ENCODE data around the gene CST4.
"Not testable (repeated sequence)": the region's sequence is repeated elsewhere in the genome, so short reads cannot be mapped to it uniquely, and the experiment has no call there.

The CST4 gene

DNA sequence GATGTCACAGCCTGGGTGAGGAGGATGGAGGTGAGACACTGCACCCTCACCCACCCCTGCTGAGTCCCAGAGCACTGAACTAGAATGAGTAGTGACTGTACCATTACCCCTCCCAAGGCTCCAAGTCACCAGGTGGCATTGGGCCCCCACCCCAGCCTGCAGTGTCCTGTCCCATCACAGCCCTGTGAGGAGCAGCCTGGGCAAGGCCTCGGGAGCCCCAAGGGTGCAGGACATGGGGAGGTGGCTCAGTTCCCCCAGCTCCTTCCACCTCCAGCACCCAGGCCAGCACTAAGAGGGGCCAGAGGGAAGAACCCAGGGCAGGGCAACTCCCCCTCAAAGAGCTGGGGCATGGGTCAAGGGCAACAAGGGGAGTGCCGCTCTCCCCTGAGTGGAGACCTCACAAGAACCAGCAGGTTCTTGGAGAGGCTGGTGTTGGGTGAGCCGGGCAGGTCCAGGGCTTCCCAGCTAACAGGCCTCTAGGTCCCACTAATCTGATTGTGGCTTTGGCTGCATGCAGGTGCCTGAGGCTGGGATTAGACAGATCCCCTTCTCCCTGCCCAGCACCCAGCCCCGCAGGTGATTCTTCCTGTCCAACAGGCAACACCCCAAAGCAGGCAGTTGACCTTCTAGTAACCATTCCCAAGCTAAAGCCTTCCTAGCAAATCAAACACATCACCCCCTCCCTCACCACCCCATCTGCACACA, 2.6 kb downstream of the CST4 start:
- DNase-seq = no peak

DNA sequence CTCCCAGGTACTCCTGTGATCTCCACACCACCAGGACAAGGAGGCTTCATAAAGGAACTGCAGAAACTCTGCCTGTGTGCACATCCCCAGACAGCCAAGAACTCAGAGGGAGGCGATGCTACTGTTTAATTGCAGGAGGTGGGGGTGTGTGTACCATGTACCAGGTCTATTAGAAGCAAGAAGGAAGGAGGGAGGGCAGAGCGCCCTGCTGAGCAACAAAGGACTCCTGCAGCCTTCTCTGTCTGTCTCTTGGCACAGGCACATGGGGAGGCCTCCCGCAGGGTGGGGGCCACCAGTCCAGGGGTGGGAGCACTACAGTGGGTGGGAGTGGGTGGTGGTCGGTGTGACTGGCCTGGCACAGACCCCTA, 3.3 kb downstream of the CST4 start:
- not testable (repeated sequence) for DNase-seq

DNA sequence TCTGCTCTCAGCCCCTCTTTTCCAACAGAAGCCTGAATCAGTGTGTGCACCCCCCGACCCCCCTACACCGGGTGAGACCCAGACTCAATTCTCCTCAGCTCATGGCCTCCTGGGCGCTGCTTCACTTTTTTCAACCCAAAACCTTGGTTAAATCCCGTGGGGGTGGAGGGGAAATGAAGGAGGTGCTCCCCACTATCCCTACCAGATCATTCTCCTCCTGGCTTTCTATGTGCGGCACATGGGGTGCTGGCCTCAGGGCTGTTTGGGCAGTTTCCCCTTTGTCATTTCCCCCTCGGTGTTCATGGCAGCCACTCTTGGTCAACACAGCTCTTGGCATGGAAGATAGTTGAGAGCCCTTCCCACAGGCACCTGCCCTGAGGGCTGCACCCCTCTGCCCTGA, 4.6 kb downstream of the CST4 start:
- no peak for DNase-seq

DNA sequence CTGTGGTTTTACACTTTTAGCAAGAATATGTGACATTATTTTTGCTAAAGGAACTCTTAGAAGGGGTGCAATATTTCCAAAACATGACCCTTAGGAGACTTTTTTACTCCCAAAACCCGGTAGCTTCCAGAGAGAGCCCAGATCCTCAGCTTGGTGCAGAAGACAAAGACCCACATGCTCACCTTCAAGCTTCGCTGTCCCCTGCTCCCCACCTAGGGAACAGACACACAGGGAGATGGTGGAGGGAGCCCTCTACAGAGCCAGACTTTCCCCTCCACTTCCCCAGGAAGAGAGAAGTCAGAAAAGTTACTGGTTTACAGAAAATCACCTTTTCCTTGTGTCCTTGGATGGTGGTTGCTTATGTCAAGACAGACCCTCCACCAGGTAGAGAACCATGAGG, 5.0 kb downstream of the CST4 start:
- no peak for DNase-seq

DNA sequence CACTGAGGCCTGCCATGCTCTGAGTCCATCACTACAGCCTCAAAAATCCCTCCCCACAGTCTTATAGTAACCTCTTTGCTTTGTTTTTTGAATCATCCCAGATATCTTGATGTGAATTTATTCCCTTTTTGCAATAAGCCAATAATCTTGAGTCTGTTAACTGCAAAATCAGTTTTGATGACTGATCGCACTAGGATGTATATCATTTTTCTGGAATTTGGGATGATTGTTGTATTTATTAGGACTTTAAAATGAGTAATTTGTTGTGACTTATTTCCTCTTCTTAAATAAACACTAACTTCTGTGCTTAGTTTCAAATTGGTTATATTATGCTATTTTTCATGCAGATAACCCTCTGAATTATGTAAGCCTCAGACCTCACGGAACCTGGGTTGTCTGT, 5.6 kb downstream of the CST4 start:
- DNase-seq = no peak

DNA sequence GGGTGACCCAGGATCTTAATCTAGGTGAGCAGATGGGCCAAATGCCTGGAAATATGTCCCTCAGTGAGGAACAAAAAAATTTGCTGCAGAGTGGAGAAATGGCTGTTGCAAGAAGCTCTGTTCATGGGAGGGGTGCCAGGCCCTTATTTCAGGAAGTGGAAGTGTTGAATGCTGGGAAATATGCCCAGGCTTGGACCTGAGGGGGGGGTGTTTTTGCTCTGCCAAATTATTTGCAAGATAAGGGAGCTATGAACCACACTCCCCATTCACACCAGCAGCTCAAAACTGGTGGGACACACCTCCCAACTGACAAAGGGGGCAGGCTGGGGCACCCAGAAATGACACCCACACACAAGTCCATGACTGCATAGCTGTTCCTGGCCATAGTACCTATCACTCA, 8.7 kb downstream of the CST4 start:
- no peak for DNase-seq

DNA sequence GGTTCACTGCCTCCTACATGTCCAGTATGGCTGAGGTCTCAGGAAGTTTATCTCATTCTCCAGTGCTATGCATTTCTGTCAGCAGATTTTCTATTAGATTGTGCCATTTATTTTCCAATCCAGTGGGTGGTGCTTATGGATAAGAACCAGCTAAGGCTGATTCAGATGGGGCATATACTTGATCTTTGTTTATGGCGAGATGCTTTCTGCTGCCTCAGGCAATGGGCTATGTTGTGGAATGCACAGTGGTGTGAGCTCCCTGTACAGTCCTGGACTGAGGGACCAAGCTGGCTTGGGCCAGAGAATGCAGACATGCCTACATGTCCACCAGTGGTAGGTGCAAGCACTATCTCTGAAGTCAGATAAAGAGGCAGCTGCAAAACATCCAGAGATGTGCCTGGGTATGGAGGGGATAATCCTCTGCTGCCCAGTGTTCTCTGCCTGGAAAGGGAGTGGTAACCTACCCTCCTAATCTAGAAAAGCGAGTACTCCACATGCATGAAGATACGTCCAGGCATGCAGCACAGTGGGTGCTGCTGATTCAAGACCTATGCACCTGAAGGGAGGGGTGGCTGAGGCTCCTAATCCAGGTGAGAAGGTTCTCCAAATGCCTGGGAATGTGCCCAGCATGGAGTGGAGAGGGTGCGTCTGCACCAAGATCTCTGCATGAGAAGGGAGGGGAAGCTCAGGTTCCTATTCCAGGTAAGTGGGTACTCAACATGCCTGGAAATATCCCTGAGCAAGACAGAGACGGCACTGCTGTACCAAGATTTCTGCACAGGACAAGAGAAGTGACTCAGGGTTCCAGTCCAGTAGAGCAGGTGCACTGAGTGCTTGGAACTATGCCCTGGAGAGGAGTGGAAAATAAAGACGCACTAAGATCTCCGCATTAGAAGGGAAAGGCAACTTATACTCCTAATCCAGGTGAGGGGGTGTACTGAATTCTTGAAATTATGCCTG, 9.4 kb downstream of the CST4 start:
- no peak for DNase-seq

DNA sequence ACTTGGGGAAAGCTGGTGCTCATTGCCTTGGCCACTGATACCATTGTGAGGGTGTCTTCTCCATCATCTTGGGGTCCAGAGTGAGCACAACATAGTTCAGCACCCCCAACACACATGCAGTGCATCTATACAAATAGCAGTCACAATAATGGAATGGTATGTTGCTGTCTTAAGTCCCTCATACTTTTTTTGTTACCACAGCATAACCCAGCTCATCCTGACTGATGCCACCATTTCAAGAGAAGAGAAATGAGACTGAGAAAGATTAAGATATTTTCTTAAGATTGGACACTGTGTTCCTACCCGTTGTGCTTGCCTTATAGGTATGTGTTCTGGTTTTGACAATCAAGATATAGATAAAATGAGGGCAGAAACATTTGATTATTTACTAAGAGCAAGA, 15.6 kb downstream of the CST4 start:
- DNase-seq = no peak

DNA sequence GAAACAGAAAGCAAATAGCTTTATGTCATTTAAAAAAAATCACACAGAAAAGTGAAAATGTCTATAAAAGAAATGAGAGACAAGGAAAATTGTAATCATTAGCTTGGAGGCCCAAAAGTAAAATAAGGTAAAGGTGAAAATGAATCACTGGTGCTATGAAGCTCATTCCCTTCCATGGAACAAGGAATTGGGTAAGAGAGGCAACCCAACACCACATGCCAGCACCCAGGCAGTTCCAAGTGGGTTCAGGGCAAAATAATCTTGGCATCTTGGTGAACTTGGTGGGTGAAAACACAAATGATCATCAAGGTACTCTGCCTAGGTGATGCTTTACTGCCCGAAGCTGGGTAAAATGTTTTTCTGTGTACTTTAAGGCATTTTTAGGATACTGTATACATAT, 16.7 kb downstream of the CST4 start:
- no peak for DNase-seq

DNA sequence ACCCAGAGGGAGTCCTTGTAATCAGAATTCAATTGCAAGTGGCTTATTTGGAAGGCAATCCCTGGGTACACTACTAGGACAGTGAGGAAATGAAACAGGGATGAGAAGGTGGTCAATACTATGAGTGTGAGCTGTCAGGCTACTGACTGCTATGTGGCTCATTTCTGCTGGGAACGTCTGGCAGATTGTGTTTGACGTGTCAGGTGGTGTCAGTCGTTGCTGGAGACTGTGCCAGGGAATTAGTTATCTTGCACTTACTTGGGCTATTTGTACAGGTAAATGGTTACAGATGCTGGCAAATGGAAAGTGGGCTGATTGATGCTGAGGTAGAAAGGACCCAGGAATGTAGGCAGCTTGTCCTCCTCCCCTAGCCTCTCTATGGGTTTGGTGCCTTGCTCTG, 17.4 kb downstream of the CST4 start:
- DNase-seq = no peak

DNA sequence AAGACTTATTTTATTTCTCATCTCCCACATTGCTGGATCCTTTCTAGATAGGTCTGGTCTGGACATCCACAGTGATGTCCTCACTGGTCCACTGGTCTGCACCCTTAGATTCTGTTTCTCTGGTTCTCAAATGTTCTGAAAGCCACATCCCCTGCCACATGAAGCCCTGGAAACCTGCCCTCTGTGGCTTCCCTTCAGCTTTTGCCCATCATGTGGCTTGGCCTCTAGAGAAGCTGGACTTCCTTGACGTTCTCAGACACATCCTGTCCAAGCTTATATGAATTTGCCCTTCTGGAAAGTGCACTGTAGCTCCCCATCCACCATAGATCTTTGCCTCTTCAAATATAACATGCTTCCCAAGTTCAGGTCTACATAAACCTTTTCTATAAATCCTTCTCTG, 18.5 kb downstream of the CST4 start:
- no peak for DNase-seq

DNA sequence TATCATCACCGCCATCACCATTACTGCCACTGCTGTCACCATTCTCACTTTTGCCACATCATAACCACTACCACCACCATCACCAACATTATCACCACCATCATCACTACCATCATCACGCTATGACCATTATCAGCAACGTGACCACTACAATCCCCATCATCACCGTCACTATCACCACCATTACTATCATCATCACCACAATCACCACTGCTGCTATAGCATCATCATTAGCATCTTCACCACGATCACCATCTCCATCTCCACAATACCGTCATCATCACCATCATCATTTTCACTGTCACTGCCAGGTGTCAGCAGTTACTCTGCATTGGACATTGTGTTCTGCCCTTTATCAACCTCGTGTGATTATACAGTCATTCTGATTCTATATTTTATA, 19.0 kb downstream of the CST4 start:
- no peak for DNase-seq

DNA sequence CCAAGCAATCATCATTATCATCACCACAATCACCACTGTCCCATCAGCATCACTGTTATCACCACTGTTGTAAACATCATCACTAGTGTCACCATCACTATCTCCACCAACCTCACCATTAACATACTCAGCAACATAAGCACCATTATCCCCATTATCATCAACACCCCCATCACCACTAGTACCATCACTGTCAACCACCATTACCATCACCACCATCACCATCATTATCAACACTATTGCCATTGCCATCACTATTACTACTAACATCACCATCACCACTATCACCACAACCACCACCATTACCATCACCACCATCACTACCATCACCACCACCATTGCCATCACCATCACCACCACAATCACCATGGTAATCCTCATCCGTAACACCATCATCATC, 19.5 kb downstream of the CST4 start:
- no peak for DNase-seq

DNA sequence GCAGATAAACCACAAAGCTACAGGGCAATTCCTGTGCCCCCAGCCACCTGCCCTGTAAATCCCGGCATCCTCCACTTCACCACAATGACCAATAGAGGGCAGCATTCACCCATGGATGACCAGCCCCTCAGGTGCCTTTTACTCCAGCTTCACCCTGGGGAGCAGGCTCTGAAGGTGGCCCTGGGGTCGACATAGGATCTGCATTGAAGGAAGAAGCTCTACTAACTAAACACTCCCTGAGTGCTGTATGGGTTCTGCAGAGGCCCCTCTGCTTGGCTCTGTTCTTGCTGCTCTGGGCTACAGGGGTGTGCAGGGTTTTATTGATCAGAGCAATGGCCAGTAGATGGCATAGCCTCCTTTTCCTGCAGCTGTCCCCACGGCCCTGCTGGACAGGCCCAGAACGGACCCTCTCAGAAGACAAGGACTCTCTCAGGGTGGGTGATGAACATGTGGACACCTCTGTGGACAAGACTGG, 20.3 kb downstream of the CST4 start:
- DNase-seq = no peak

DNA sequence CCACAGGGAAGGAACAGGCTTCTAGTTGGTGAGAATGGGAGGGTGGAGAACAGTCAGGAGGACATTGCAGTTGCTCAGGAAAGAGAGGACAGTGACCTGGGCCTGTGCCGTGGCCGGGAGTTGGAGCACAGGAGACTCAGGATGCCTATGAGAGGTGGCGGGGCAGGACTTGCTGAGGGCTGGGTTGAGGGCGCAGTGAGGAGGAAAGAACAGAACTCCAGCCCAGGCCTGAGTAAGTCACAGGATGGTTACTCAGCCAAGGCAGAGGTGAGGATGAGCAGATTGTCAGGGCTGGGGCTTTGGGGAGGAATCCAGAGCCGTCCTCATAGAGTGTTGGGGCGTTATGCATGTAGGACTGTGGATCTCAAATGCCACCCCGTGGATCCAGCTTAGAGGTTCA, 21.2 kb downstream of the CST4 start:
- no peak for DNase-seq

DNA sequence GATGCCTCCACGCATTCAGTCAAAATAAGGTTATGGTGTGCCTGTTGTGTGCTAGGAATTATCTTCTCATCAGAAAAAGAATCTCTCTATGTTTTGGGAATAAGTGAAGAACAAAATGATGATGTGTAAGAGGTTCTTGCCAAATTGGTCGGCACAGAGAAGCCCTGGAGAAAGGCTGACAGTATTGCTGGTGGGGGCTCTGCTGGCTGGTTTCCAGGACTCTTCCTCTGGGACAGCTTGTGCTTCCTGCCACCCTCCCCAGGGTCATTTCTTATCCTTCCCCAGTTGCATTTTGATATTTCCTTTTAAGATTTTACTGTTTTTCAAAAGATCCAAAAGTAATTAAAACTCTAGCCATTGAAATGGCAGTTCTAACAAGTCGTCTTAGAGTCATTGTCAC, 22.1 kb downstream of the CST4 start:
- DNase-seq = no peak

DNA sequence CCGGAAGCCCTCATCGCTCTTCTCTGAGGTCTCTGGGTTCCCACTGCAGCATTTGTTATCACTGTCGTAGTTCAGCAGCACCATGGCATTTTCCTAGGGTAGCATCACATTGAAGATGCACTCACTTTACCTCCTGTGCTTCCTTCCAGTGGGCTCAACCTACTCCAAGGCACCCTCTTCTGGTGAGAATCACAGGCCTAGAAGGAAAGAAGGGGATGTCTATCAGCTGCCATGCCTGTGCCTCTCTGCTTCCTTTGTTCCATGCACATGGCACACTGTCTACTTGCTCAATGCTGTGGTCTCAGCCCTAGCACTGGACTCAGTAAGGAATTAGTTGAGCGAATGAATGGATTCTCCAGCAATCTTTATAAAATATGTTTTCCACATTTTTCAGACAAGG, 22.6 kb downstream of the CST4 start:
- DNase-seq = no peak

DNA sequence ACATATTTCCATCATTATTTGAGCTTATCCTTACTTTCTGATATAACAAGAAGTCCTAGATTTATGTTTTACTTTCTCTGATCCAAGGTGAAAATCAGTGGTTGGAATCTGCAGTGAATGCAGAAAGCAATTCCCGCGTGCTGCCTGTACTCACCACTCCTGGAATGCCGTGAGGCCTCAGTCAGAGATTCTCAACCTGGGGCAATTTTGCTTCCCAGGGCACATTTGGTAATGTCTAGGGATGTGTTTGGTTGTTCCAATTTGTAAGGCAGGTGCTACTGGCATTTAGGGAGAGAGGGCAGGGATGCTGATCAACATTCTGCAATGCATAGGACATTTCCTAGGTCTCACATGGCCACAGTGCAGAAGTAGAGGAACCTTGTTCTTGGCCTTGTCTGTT, 23.9 kb downstream of the CST4 start:
- DNase-seq = no peak

DNA sequence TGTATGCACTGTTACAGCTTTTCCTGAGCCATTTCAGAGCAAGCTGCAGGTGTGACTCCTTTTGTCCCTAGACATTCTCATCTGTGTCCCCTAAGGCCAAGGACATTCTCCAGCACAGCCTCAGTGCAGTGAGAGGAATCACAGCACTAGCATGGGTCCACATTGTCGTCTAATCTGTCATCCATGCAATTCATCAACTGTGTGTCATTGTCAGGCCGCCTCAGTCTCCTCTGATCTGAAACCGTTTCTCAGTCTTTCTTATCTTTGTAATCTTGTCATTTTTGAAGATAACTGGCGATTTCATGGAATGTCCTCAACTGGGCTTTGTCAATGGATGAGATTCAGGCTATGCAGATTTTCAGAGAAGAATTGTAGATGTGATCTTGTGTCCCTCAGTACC, 24.8 kb downstream of the CST4 start:
- not testable (repeated sequence) for DNase-seq

DNA sequence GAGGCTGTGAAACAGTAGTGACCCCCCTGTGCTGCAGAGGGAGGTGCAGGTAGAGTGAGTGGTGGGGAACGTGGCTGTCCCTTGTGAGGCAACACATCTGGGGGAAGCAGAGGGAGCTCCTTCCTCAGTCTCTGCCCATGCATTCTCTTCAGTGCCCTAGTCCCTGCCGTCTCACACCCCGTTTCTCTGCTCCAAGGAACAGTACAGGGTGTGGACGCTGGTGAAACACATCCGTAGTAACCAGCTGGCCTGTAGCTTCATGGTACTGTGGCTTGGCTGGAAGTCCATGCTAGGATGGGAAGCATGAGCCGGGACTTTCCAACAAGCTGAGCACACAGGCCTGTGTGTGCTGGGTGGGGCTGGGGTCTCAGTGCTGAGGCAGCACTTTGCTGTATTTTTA, 25.7 kb downstream of the CST4 start:
- no peak for DNase-seq

DNA sequence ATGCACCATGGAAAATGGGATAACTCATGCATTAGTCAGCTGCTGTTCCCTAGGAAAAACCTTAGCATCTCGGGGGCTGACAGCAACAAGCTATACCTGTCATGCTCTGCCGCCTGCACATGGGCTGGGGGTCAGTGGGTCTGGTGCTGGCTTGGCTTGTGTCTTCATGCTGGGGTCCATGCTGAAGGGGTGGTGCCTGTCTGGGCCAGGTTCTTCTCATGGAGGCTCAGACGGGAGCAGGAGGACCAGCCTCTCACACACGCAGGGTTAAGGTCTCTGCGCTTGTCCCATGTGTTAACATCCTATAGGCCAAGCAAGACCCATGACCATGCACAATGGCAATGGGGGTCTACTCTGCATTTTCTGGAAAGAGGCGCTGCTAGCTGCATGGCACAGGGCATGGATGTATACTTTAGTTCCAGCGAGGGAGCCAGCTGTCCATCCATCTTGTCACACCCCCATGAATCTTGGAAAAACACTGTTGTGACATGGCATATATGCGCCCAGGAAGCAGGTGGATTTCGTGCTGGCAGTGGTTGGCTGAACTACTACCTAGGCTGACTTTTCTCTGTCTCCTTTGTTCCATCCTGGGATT, 26.5 kb downstream of the CST4 start:
- DNase-seq = no peak

DNA sequence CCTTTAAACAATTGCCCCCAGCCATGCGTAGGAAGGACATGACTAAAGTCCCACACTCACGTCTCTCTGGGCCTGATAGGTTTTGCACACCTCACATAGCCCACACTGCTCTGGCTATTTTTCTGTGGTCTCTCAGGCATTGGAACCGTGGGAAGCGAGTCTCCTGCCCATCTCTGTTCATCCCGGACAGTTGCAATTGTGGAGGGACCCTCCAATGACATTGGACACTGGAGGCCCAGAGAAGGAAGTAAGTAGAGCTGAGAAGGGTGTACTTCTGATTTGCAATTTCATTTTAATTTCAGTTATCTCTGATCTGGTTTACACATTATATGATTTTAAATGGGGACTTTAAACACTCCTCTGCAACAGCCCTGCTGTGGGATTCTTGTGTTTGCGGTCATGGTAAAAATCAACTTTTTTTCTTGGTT, 27.8 kb downstream of the CST4 start:
- DNase-seq = no peak

DNA sequence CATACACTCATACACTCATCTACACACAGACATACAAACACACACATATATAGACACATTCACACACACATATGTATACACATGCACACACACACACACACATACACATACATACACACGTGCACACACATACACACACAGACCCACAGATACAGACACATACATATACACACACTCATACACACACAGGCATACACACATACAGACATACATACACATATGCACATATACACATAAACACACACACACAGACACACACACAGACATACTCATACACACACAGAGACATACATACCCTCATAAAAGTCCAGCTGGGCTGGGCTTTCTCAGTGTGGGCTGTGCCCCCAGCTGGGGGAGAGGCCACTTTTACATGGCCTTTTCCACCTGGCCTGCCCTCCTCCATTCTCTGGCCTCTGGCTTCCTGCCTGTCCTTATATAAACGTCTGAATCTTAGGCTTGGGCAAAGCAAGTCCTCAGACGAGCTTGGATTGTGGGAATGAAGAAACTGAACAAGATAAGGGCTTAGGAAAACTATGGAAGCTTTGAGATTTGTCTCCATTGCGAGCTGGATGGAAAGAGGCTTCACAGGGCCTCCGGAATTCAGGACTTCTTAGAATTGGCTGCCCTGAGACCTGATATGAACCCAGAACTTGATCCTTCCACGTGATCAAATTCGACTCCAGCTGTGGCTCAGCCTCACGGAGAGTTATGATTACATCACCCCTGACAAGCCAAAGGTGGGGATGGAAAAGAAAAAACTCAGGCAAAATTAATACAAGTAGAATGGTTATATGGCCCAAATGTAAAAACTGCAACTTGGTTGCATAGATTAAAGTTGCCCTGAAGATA, 28.6 kb downstream of the CST4 start:
- no peak for DNase-seq
